Endothelial cell of hepatic sinusoid (primary cell): ENCODE measurements around the gene COLEC11.
"Not testable (repeated sequence)": the region's sequence is repeated elsewhere in the genome, so short reads cannot be mapped to it uniquely, and the experiment has no call there.

Experiments used
- in situ Hi-C: cut with HindIII; loops from 2 replicates; pipeline ENCODE4 v1.10.0; 2017; ENCODE audit warnings: low sequenced_read_pairs

COLEC11 gene

GRCh38 chr2:3619661-3620060 lies 24.7 kb downstream of the COLEC11 start:
- in situ Hi-C loops: not testable (repeated sequence)

- in situ Hi-C loops: no loop called here
These were observed 25.9 kb downstream of the COLEC11 start for GRCh38 chr2:3620834-3621233.

- in situ Hi-C loops: no loop called here
These were observed 28.1 kb downstream of the COLEC11 start for GRCh38 chr2:3622967-3623366.

GRCh38 chr2:3624059-3624794 lies 29.3 kb downstream of the COLEC11 start:
- in situ Hi-C loops: no loop called here

- in situ Hi-C loops: no loop called here
These were observed 30.3 kb downstream of the COLEC11 start for GRCh38 chr2:3625186-3625585.

- in situ Hi-C loops: no loop called here
These were observed 31.4 kb downstream of the COLEC11 start for GRCh38 chr2:3626118-3626811.

- in situ Hi-C loops: no loop called here
These were observed 32.0 kb downstream of the COLEC11 start for GRCh38 chr2:3626812-3627499.

GRCh38 chr2:3627500-3628100 lies 32.7 kb downstream of the COLEC11 start:
- in situ Hi-C loops: no loop called here

GRCh38 chr2:3628241-3628679 lies 33.3 kb downstream of the COLEC11 start:
- in situ Hi-C loops: no loop called here

GRCh38 chr2:3628800-3629199 lies 33.9 kb downstream of the COLEC11 start:
- in situ Hi-C loops: no loop called here

- in situ Hi-C loops: loop anchor here (5.0 kb wide), 1 partner anchor 48 kb away; no protein-coding TSS in a partner anchor
These were observed 35.7 kb downstream of the COLEC11 start for GRCh38 chr2:3630631-3631030.

GRCh38 chr2:3631161-3631850 lies 36.4 kb downstream of the COLEC11 start:
- in situ Hi-C loops: loop anchor here (5.0 kb wide), 1 partner anchor 49 kb away; no protein-coding TSS in a partner anchor

GRCh38 chr2:3631851-3632659 lies 37.1 kb downstream of the COLEC11 start:
- in situ Hi-C loops: loop anchor here (5.0 kb wide), 1 partner anchor 50 kb away; no protein-coding TSS in a partner anchor

- in situ Hi-C loops: loop anchor here (5.0 kb wide), 1 partner anchor 51 kb away; no protein-coding TSS in a partner anchor
These were observed 38.4 kb downstream of the COLEC11 start for GRCh38 chr2:3633089-3633981.

- in situ Hi-C loops: loop anchor here (5.0 kb wide), 1 partner anchor 52 kb away; no protein-coding TSS in a partner anchor
These were observed 39.2 kb downstream of the COLEC11 start for GRCh38 chr2:3633982-3634595.

- in situ Hi-C loops: loop anchor here (5.0 kb wide), 1 partner anchor 52 kb away; no protein-coding TSS in a partner anchor
These were observed 39.7 kb downstream of the COLEC11 start for GRCh38 chr2:3634596-3635121.

- in situ Hi-C loops: no loop called here
These were observed 40.5 kb downstream of the COLEC11 start for GRCh38 chr2:3635171-3635974.
